Pancreas (tissue), 10 donors: ENCODE measurements around the gene GADL1. TPM values are rescaled to one million over a fixed set of nuclear protein-coding genes. Genes with fewer than 3 reads are reported as not detected.

Experiments used
- ATAC-seq, 4 donors: fragments of 200-7000 bp; cut with Tn5 transposase; one replicate each; pipeline versions ENCODE4 v1.8.0 to v1.9.1; 2020; ENCODE audit warnings: mild to moderate bottlenecking in 4 of 4, moderate library complexity in 4 of 4
- DNase-seq, 6 donors: peaks; one replicate each; pipeline ENCODE4 v3.0.0-alpha.2; 2020
- FAIRE-seq: peaks from 2 replicates; lab custom pipeline; 2012; peaks lifted over from hg19 to GRCh38; lab: Jason Lieb, UNC
- H3K27ac ChIP-seq, 4 donors: fragments of 200-600 bp; sonication (generic); 1 replicate in 3 of 4; 2 replicates in 1 of 4; pipeline versions ENCODE4 v1.5.0 to v1.8.0; 2020
- H3K27me3 ChIP-seq, 4 donors: fragments of 200-600 bp; one replicate each; pipeline ENCODE4 v1.8.0; 2021
- H3K36me3 ChIP-seq, 3 donors: fragments of 200-600 bp; sonication (generic) in 1 of 3; one replicate each; pipeline versions ENCODE4 v1.5.0 to v1.8.0; 2020 to 2021
- H3K4me1 ChIP-seq, 3 donors: fragments of 200-600 bp; one replicate each; pipeline ENCODE4 v1.8.0; 2021
- H3K4me3 ChIP-seq, 4 donors: fragments of 200-600 bp; sonication (generic) in 2 of 4; one replicate each; pipeline versions ENCODE4 v1.5.0 to v1.8.0; 2020 to 2021
- H3K9me3 ChIP-seq, 4 donors: fragments of 200-600 bp; one replicate each; pipeline ENCODE4 v1.8.0; 2021
- WGBS, 2 donors: extraction: QIAGEN DNeasy Blood & Tissue Kit; methylation state at CpG; one replicate each; pipeline ENCODE4 v1.1.7; 2013; 5-methylcytosine and 5-hydroxymethylcytosine counted together
- intact Hi-C, 3 donors: fragments of 100-400 bp; cut with DNase I; formaldehyde crosslinking; loops; one replicate each; pipeline versions ENCODE4 v1.11.1 to v1.14.2; 2022
- polyA plus RNA-seq, 2 donors: library from polyadenylated mRNA; stranded (reverse); fragments of 200-250 nt; gene quantifications; one replicate each; pipeline ENCODE4 v1.2.3, GENCODE V29; 2013
- total RNA-seq, 6 donors: library from RNA; stranded (reverse); fragmentation: NEBNext Ultra II Directional in 4 of 6; extraction: Animal tissue kit (Norgen Biotek cat#: 25700) in 4 of 6; gene quantifications; one replicate each; pipeline versions ENCODE4 v1.2.1 to v1.2.4, GENCODE V29; 2021 to 2023
- TF ChIP-seq, protein P1 (sequence below), 4 donors: fragments of 200-600 bp; sonication (generic) in 3 of 4; IDR thresholded peaks; one replicate each; pipeline versions ENCODE4 v1.5.0 to v1.8.0; 2021; ENCODE audit warnings: antibody characterized with exemption in 4 of 4
- donor health status: healthy with polysubstance abuse.
- donor health status: DM: no; HTN: no; CAD: no; lungs with moderate emphysema.
- donor health status: DM: no; HTN: no; CAD: no.
- donor health status: control.
- donor health status: control.
- donor health status: Bipolar disorder and iron deficiency.
- donor health status: DM: yes; HTN: yes; CAD: no.
- donor health status: DM: no; HTN: no; CAD: no.
- donor health status: DM: no; HTN: no; CAD: no.
- donor health status: DM: yes; HTN: yes; CAD: no.

GADL1 gene
- total and polyA plus RNA-seq, 8 donors: 0.07 TPM; not detected in 7

DNA sequence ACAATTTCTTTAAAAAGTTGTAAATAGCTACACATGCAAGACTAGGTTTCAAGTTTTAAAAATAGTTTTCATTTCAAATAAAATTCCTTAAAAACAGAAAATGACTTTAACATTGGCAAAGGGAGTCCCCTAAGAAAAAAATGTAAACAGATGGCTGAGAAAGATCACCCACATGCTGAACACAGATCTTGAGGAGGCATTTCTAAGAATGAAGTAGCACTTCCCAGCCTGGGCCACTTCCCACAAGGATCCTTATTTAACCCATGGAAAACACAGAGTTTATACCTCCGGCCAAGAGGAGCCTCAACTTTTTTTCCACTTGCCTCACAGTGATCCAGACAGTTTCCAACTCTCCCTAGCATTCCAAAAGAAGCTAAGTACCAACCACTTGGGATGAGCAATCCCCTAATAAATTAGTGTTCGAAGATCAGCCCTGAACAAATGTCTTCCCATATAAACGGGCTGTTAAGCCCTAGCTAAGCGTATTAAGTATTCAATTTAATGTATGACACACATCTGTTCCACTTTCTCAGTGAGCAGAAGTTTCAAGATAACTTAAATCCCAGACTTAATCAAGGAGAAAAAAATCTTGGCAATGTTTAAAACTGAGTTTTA is 61.4 kb downstream of the GADL1 start:
- intact Hi-C loops: no loop called here
- ATAC-seq: no peak
- no peak overlapping the region for H3K4me3 ChIP-seq
- no peaks in the 10 kb centered on the region for H3K27me3 ChIP-seq
- WGBS, 2 donors: 65 to 79% methylated on average over 4 of the region's 4 CpGs
- no peak for FAIRE-seq
- TF ChIP-seq, protein P1, sequence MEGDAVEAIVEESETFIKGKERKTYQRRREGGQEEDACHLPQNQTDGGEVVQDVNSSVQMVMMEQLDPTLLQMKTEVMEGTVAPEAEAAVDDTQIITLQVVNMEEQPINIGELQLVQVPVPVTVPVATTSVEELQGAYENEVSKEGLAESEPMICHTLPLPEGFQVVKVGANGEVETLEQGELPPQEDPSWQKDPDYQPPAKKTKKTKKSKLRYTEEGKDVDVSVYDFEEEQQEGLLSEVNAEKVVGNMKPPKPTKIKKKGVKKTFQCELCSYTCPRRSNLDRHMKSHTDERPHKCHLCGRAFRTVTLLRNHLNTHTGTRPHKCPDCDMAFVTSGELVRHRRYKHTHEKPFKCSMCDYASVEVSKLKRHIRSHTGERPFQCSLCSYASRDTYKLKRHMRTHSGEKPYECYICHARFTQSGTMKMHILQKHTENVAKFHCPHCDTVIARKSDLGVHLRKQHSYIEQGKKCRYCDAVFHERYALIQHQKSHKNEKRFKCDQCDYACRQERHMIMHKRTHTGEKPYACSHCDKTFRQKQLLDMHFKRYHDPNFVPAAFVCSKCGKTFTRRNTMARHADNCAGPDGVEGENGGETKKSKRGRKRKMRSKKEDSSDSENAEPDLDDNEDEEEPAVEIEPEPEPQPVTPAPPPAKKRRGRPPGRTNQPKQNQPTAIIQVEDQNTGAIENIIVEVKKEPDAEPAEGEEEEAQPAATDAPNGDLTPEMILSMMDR (IDR thresholded peaks at IDR 0.05): no peak
- H3K4me1 ChIP-seq: no peaks in the 10 kb centered on the region
- no peak for DNase-seq
- no peak overlapping the region for H3K27ac ChIP-seq
- no peaks in the 10 kb centered on the region for H3K36me3 ChIP-seq
- H3K9me3 ChIP-seq: no peaks in the 10 kb centered on the region

DNA sequence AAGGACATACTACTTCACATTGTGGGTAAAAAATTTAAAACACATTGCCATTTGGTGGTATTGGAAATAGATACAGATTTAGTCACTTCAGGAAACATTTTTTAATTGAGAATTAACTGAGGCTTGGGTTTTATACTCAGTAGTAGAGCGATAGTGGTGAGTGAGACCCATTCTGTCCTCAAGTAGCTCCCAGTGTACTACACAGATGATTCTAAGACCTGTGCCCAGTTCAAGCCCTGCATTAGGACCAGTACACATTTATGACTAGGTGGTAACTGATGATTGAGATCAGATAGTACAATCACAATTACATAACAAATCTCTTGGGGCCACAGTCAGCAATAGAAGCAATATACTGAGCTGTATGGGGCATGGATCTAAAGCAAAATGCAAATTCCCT is 67.4 kb downstream of the GADL1 start:
- no peaks in the 10 kb centered on the region for H3K27me3 ChIP-seq
- WGBS, 2 donors: 88 to 97% methylated on average over 1 of the region's 1 CpG
- no peak overlapping the region for H3K4me3 ChIP-seq
- H3K9me3 ChIP-seq: no peaks in the 10 kb centered on the region
- intact Hi-C loops: no loop called here
- no peaks in the 10 kb centered on the region for H3K4me1 ChIP-seq
- no peak overlapping the region for H3K27ac ChIP-seq
- FAIRE-seq (no peak), ATAC-seq (no peak), DNase-seq (no peak)
- TF ChIP-seq, protein P1 (IDR thresholded peaks at IDR 0.05): no peak
- H3K36me3 ChIP-seq: no peaks in the 10 kb centered on the region

DNA sequence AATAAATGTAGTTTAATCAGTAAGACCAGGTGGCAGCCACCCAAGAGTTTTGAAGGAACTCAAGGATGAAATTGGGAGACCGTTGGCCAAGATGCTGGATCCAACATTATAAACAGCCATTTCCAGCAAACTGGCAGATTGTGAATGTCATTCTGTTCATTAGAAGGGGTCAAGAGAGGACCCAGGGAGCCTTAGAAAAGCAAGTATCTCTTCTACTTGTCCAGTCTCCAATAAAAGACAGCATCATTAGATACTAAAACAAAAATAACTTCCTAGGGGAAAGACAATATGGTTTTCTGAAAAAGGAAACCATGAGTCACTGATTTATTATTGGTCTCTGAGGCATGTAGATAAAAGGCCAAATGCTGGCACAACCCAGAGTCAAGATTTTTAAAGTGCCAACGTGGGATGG is 67.9 kb downstream of the GADL1 start:
- intact Hi-C loops: no loop called here
- TF ChIP-seq, protein P1 (IDR thresholded peaks at IDR 0.05): no peak
- ATAC-seq (no peak), DNase-seq (no peak), FAIRE-seq (no peak)
- Histone ChIP-seq H3K36me3 (no peaks in the 10 kb centered on the region), H3K4me1 (no peaks in the 10 kb centered on the region), H3K27me3 (no peaks in the 10 kb centered on the region), H3K9me3 (no peaks in the 10 kb centered on the region), H3K27ac (no peak overlapping the region), H3K4me3 (no peak overlapping the region)
- WGBS, 2 donors: 37 to 48% methylated on average over 2 of the region's 2 CpGs

DNA sequence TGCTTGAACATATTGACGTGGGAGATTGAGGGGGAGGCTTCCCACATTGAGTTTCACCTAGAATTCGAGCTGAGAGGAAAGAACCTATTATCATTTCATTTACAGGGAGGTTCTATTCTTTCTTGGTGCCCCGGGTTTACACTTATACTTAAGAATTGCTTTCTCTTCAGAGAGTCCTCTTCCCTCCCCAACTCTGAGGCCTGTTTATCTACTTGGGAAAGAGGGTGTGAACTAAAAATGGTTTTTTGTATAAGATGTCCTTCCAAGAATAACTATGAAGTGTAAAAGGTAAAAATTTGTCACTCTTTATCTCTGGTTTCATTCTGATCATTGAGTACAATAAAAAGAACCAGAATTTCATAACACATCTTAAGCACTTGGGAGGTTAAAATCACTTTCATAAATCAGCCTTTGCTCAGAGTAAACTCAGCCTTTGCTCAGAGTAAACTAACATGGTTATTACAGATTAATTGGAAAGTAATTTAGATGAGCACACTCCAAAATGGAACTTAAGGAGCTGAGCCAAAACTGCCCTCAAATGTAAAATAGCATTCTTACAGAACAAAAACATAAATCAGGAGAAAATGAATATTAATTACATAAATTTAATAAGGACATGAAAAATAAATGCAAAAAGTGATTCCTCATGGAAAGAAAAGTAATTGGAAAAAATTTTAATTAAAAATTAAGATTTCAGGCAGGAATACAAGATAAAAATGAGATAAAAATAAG is 75.2 kb downstream of the GADL1 start:
- DNase-seq: no peak
- ATAC-seq: no peak
- FAIRE-seq: no peak
- H3K36me3 ChIP-seq: no peaks in the 10 kb centered on the region
- H3K9me3 ChIP-seq: no peaks in the 10 kb centered on the region
- no peaks in the 10 kb centered on the region for H3K4me1 ChIP-seq
- TF ChIP-seq, protein P1 (IDR thresholded peaks at IDR 0.05): no peak
- 55 to 60% methylated on average over 3 of the region's 3 CpGs for WGBS, 2 donors
- H3K27ac ChIP-seq: no peak overlapping the region
- H3K27me3 ChIP-seq: no peaks in the 10 kb centered on the region
- intact Hi-C loops: no loop called here
- H3K4me3 ChIP-seq: no peak overlapping the region

DNA sequence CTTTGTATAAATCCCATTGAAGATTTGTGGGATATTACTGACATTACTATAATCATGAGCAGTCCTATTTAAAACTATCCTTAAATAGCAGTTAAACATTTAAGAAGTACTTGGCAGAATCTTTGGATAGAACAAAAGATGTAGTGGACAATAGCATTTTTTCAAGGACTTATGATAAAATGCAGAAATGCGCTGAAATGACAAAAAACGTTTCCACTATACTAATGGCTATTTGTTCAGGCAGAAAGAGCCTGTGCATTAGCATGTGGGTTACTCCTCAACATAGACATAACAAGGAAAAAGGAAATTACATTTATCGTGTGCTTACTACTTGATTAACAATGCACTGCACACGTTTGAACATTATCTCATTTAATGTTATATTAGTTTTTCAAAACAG is 80.7 kb downstream of the GADL1 start:
- intact Hi-C loops: no loop called here
- H3K9me3 ChIP-seq: no peaks in the 10 kb centered on the region
- no peak for FAIRE-seq
- TF ChIP-seq, protein P1 (IDR thresholded peaks at IDR 0.05): no peak
- H3K27ac ChIP-seq: no peak overlapping the region
- no peak for DNase-seq
- no peak overlapping the region for H3K4me3 ChIP-seq
- no peaks in the 10 kb centered on the region for H3K4me1 ChIP-seq
- no peaks in the 10 kb centered on the region for H3K36me3 ChIP-seq
- 61 to 71% methylated on average over 4 of the region's 4 CpGs for WGBS, 2 donors
- no peaks in the 10 kb centered on the region for H3K27me3 ChIP-seq
- ATAC-seq: no peak
